ENCODE results near the gene LDHAL6B.

GRCh38 chr15:59250249-59250648, 43.6 kb downstream of the LDHAL6B start:
- TF ChIP-seq POLR2AphosphoS5 (IDR thresholded peaks at IDR 0.05), result no peak
- no peak for TF ChIP-seq CTCF (IDR thresholded peaks at IDR 0.05)
- no peak for TF ChIP-seq EP300 (IDR thresholded peaks at IDR 0.05)
- TF ChIP-seq POLR2A (IDR thresholded peaks at IDR 0.05), result no peak
